KMS-11 (cell line): Measurements from ENCODE around the gene PCYT2.
A peak's percentile ranks its signal among the peaks of the same experiment; 100 is the strongest.

Experiments used
- H2AFZ ChIP-seq: fragments of 200-600 bp; sonication (generic); 2 replicates; pipeline ENCODE4 v1.6.1; 2016; ENCODE audit warnings: antibody characterized with exemption, mixed run types, low read depth
- H3K27ac ChIP-seq: fragments of 200-600 bp; sonication (generic); 2 replicates; pipeline ENCODE4 v1.6.1; 2016; ENCODE audit warnings: mild to moderate bottlenecking, mixed run types
- H3K27me3 ChIP-seq: fragments of 200-600 bp; sonication (generic); 2 replicates; pipeline ENCODE4 v1.6.1; 2017; ENCODE audit warnings: mild to moderate bottlenecking, low read depth, mixed run types, moderate library complexity; ENCODE audit not compliant: insufficient read depth
- H3K36me3 ChIP-seq: fragments of 200-600 bp; sonication (generic); 2 replicates; pipeline ENCODE4 v1.6.1; 2017; ENCODE audit warnings: mild to moderate bottlenecking, mixed run types; ENCODE audit not compliant: insufficient read depth
- H3K4me1 ChIP-seq: fragments of 200-600 bp; sonication (generic); 2 replicates; pipeline ENCODE4 v1.6.1; 2016; ENCODE audit warnings: mild to moderate bottlenecking, low read depth, mixed run types; ENCODE audit not compliant: poor library complexity, severe bottlenecking
- H3K4me2 ChIP-seq: fragments of 200-600 bp; sonication (generic); 2 replicates; pipeline ENCODE4 v1.7.0; 2016; ENCODE audit warnings: mild to moderate bottlenecking, mixed run types
- H3K4me3 ChIP-seq: fragments of 200-600 bp; sonication (generic); IDR thresholded peaks from 2 replicates; pipeline ENCODE4 v1.6.1; 2017; ENCODE audit warnings: low read depth, low read length, mixed read lengths; ENCODE audit not compliant: insufficient read depth
- H3K79me2 ChIP-seq: fragments of 200-600 bp; sonication (generic); 2 replicates; pipeline ENCODE4 v1.6.1; 2016; ENCODE audit warnings: low read depth, mixed run types; ENCODE audit not compliant: insufficient read depth
- H3K9ac ChIP-seq: fragments of 200-600 bp; sonication (generic); 2 replicates; pipeline ENCODE4 v1.6.1; 2016; ENCODE audit warnings: mild to moderate bottlenecking, mixed run types
- H4K20me1 ChIP-seq: fragments of 200-600 bp; sonication (generic); 2 replicates; pipeline ENCODE4 v1.6.1; 2016; ENCODE audit warnings: mild to moderate bottlenecking, mixed run types; ENCODE audit not compliant: insufficient read depth
- CTCF ChIP-seq: fragments of 200-600 bp; sonication (generic); conservative IDR thresholded peaks from 2 replicates; pipeline ENCODE4 v1.6.1; 2017; ENCODE audit warnings: low read depth, mild to moderate bottlenecking, antibody characterized with exemption, low read length, moderate library complexity, mixed read lengths

PCYT2 gene

GRCh38 chr17:81867991-81868673 lies 43.1 kb downstream of the PCYT2 start:
- no peak overlapping the region for H3K9ac ChIP-seq

GRCh38 chr17:81867170-81867990 lies 43.8 kb downstream of the PCYT2 start:
- H3K27ac ChIP-seq, result peak overlapping the region; percentile 39

More at GRCh38 chr17:81867991-81868673, 43.1 kb downstream of the PCYT2 start:
- Histone ChIP-seq H3K27me3 (no peaks in the 10 kb centered on the region), H3K79me2 (peaks cover 47% of the 10 kb centered on the region), H3K4me2 (no peak overlapping the region), H2AFZ (no peak overlapping the region), H3K36me3 (no peaks in the 10 kb centered on the region), H3K27ac (peak overlapping the region; percentile 39; the same call in 1 of the 2 replicates), H3K4me3 (no peak overlapping the region), H3K4me1 (peaks cover 58% of the 10 kb centered on the region), H4K20me1 (no peaks in the 10 kb centered on the region)
- no peak for TF ChIP-seq CTCF

GRCh38 chr17:81866440-81867169 lies 44.6 kb downstream of the PCYT2 start:
- Histone ChIP-seq H3K79me2 (peaks cover 52% of the 10 kb centered on the region), H4K20me1 (no peaks in the 10 kb centered on the region), H2AFZ (no peak overlapping the region), H3K4me1 (peaks cover 57% of the 10 kb centered on the region), H3K27ac (peak overlapping the region; percentile 12; the same call in 1 of the 2 replicates), H3K4me3 (no peak overlapping the region), H3K9ac (no peak overlapping the region), H3K4me2 (no peak overlapping the region), H3K36me3 (no peaks in the 10 kb centered on the region), H3K27me3 (no peaks in the 10 kb centered on the region)
- TF ChIP-seq CTCF, result no peak

More at GRCh38 chr17:81867170-81867990, 43.8 kb downstream of the PCYT2 start:
- Histone ChIP-seq H3K4me2 (no peak overlapping the region), H3K4me3 (no peak overlapping the region), H3K79me2 (peaks cover 53% of the 10 kb centered on the region), H4K20me1 (no peaks in the 10 kb centered on the region), H3K27me3 (no peaks in the 10 kb centered on the region), H3K4me1 (peaks cover 58% of the 10 kb centered on the region), H2AFZ (no peak overlapping the region), H3K9ac (no peak overlapping the region), H3K36me3 (no peaks in the 10 kb centered on the region)
- no peak for TF ChIP-seq CTCF

GRCh38 chr17:81865733-81866439 lies 45.3 kb downstream of the PCYT2 start:
- H4K20me1 ChIP-seq, result no peaks in the 10 kb centered on the region
- no peaks in the 10 kb centered on the region for H3K27me3 ChIP-seq
- no peak for TF ChIP-seq CTCF
- peak overlapping the region; percentile 12; the same call in 1 of the 2 replicates for H3K27ac ChIP-seq
- H3K4me1 ChIP-seq, result peaks cover 57% of the 10 kb centered on the region
- H3K79me2 ChIP-seq, result peaks cover 52% of the 10 kb centered on the region
- H3K4me3 ChIP-seq, result no peak overlapping the region
- no peak overlapping the region for H3K4me2 ChIP-seq
- no peaks in the 10 kb centered on the region for H3K36me3 ChIP-seq
- no peak overlapping the region for H2AFZ ChIP-seq
- no peak overlapping the region; the same call in 1 of the 2 replicates for H3K9ac ChIP-seq
